ENCODE measurements around the gene KIAA1755. TPM values are rescaled to one million over a fixed set of nuclear protein-coding genes. Genes with fewer than 3 reads are reported as not detected.

KIAA1755 gene
- total and polyA plus RNA-seq, 10 of the 15 experiments (the other 5 are each of a cell fraction or from before 2014, with no cell fraction given) = not detected

GRCh38 chr20:38202153-38202981 is 58.2 kb downstream of the KIAA1755 start:
- Histone ChIP-seq H3K36me3 (ENCODE audit: control insufficient read depth in 2 of 2, insufficient read depth in 2 of 2, low read length in 1 of 2) (no peaks in the 10 kb centered on the region), H3K4me3 (no peak overlapping the region), H3K4me1 (ENCODE audit: control insufficient read depth, insufficient read depth, low read length) (no peaks in the 10 kb centered on the region), H3K4me2 (ENCODE audit: control insufficient read depth, insufficient read depth) (no peak overlapping the region), H3K27me3 (replicated peaks in 1 of 2; ENCODE audit: control insufficient read depth in 2 of 2, insufficient read depth in 2 of 2, low read length in 1 of 2) (no peaks in the 10 kb centered on the region; a peak in 1 of 4 replicates), H3K9ac (ENCODE audit: control insufficient read depth, insufficient read depth, low read length) (no peak overlapping the region), H3K9me3 (replicated peaks; ENCODE audit: control insufficient read depth, insufficient read depth, low read length) (no peaks in the 10 kb centered on the region), H3K27ac (ENCODE audit: control insufficient read depth, insufficient read depth) (no peak overlapping the region), H2AFZ (ENCODE audit: control insufficient read depth, low read depth, low read length) (no peak overlapping the region), H4K20me1 (ENCODE audit: control insufficient read depth, insufficient read depth) (no peaks in the 10 kb centered on the region), H3K79me2 (ENCODE audit: control insufficient read depth, insufficient read depth, low read length) (no peaks in the 10 kb centered on the region)
- RAD21 ChIA-PET (ENCODE audit: unreplicated experiment) = no interaction called here
- CTCF ChIA-PET = interaction anchor here (0.9 to 6.2 kb wide), 3 partner anchors 18 to 129 kb away, joined by 3 to 35 read pairs (median 3); no protein-coding TSS in a partner anchor
- no peak for ATAC-seq
- SMC1A ChIA-PET (ENCODE audit: uncharacterized antibody, unreplicated experiment) = interaction anchor here (1.2 kb wide), 1 partner anchor 129 kb away, joined by 4 read pairs; no protein-coding TSS in a partner anchor
- in situ Hi-C loops (cut with MboI) = no loop called here
- FAIRE-seq = no peak
- intact Hi-C loops (cut with micrococcal nuclease; ENCODE audit: unreplicated experiment) = no loop called here
- 29% methylated on average over 12 of the region's 12 CpGs for WGBS (ENCODE audit: insufficient coverage, insufficient replicate concordance, low lambda C conversion rate, missing lambda C conversion rate)
- no peak for DNase-seq (ENCODE audit: low read depth, low spot score)
- BruUV-seq (replicated peaks) = no TSS peak
- POLR2A ChIA-PET = interaction anchor here (0.6 kb wide), 1 partner anchor 1605 kb away, joined by 3 read pairs; no protein-coding TSS in a partner anchor
- TF ChIP-seq TARDBP (IDR thresholded peaks at IDR 0.05; ENCODE audit: borderline replicate concordance) = no peak
- no peak for TF ChIP-seq FOS (IDR thresholded peaks at IDR 0.05; ENCODE audit: borderline replicate concordance, extremely low read depth, insufficient read length)
- TF ChIP-seq CBFB (IDR thresholded peaks at IDR 0.05; ENCODE audit: low read depth) = no peak
- no peak for TF ChIP-seq PBX3 (IDR thresholded peaks at IDR 0.05; ENCODE audit: insufficient replicate concordance, low read depth, low read length)
- no peak for TF ChIP-seq ZBED1 (IDR thresholded peaks at IDR 0.05; ENCODE audit: borderline replicate concordance)
- TF ChIP-seq CBX5 (IDR thresholded peaks at IDR 0.05; ENCODE audit: low read depth) = no peak
- TF ChIP-seq, protein P1, sequence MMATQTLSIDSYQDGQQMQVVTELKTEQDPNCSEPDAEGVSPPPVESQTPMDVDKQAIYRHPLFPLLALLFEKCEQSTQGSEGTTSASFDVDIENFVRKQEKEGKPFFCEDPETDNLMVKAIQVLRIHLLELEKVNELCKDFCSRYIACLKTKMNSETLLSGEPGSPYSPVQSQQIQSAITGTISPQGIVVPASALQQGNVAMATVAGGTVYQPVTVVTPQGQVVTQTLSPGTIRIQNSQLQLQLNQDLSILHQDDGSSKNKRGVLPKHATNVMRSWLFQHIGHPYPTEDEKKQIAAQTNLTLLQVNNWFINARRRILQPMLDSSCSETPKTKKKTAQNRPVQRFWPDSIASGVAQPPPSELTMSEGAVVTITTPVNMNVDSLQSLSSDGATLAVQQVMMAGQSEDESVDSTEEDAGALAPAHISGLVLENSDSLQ (IDR thresholded peaks at IDR 0.05) = no peak
- TF ChIP-seq NKRF (conservative IDR thresholded peaks at IDR 0.05) = no peak
- no peak for TF ChIP-seq ASH2L (IDR thresholded peaks at IDR 0.05; ENCODE audit: borderline replicate concordance, low read depth)
- TF ChIP-seq FOXK2 (IDR thresholded peaks at IDR 0.05) = no peak
- no peak for TF ChIP-seq NR2C2 (IDR thresholded peaks at IDR 0.05; ENCODE audit: borderline replicate concordance, control insufficient read depth, insufficient read length, low read depth)
- no peak for TF ChIP-seq JUNB (IDR thresholded peaks at IDR 0.05)
- no peak for TF ChIP-seq RELA (IDR thresholded peaks at IDR 0.05; ENCODE audit: borderline replicate concordance, partially characterized antibody)
- TF ChIP-seq, protein P2, sequence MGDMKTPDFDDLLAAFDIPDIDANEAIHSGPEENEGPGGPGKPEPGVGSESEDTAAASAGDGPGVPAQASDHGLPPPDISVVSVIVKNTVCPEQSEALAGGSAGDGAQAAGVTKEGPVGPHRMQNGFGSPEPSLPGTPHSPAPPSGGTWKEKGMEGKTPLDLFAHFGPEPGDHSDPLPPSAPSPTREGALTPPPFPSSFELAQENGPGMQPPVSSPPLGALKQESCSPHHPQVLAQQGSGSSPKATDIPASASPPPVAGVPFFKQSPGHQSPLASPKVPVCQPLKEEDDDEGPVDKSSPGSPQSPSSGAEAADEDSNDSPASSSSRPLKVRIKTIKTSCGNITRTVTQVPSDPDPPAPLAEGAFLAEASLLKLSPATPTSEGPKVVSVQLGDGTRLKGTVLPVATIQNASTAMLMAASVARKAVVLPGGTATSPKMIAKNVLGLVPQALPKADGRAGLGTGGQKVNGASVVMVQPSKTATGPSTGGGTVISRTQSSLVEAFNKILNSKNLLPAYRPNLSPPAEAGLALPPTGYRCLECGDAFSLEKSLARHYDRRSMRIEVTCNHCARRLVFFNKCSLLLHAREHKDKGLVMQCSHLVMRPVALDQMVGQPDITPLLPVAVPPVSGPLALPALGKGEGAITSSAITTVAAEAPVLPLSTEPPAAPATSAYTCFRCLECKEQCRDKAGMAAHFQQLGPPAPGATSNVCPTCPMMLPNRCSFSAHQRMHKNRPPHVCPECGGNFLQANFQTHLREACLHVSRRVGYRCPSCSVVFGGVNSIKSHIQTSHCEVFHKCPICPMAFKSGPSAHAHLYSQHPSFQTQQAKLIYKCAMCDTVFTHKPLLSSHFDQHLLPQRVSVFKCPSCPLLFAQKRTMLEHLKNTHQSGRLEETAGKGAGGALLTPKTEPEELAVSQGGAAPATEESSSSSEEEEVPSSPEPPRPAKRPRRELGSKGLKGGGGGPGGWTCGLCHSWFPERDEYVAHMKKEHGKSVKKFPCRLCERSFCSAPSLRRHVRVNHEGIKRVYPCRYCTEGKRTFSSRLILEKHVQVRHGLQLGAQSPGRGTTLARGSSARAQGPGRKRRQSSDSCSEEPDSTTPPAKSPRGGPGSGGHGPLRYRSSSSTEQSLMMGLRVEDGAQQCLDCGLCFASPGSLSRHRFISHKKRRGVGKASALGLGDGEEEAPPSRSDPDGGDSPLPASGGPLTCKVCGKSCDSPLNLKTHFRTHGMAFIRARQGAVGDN (IDR thresholded peaks at IDR 0.05) = no peak
- TF ChIP-seq MYB (IDR thresholded peaks at IDR 0.05; ENCODE audit: borderline replicate concordance, low read depth, low read length) = no peak

Data from GM12878 (cell line).